ENCODE results near the gene NKD2. TPM values are rescaled to one million over a fixed set of nuclear protein-coding genes. Genes with fewer than 3 reads are reported as not detected.

The NKD2 gene
- total RNA-seq, 2 experiments from 2014 or later = 0.38 TPM

- H3K4me3 ChIP-seq (ENCODE audit: low read depth, low read length, poor library complexity, severe bottlenecking) = no peak overlapping the region
- ChIA-PET CTCF (ENCODE audit: unreplicated experiment) (no interaction called here), POLR2A (no interaction called here)
- no peak overlapping the region for H3K4me2 ChIP-seq (ENCODE audit: low read length)
- H4K20me1 ChIP-seq (ENCODE audit: insufficient read depth, low read length) = no peaks in the 10 kb centered on the region
- BruUV-seq (replicated peaks) = no TSS peak
- H3K36me3 ChIP-seq (ENCODE audit: insufficient read depth, low read length) = no peaks in the 10 kb centered on the region
- H3K9me2 ChIP-seq (ENCODE audit: insufficient read depth, low read length) = no peaks in the 10 kb centered on the region
- no peak overlapping the region for H3K27ac ChIP-seq (ENCODE audit: low read depth, low read length, poor library complexity, severe bottlenecking)
- intact Hi-C loops (cut with micrococcal nuclease; ENCODE audit: unreplicated experiment) = no loop called here
- H3K4me1 ChIP-seq (ENCODE audit: insufficient read depth, low read length, poor library complexity, severe bottlenecking) = no peaks in the 10 kb centered on the region
- no peaks in the 10 kb centered on the region for H3K79me2 ChIP-seq (ENCODE audit: insufficient read depth, low read depth, low read length)
- TF ChIP-seq EZH2phosphoT487 (IDR thresholded peaks at IDR 0.05; ENCODE audit: borderline replicate concordance, low read depth, low read length) (no peak), CTCF (conservative IDR thresholded peaks at IDR 0.05; ENCODE audit: low read length) (no peak)
- no peaks in the 10 kb centered on the region for H3K9me3 ChIP-seq (ENCODE audit: low read length)
- no peak for DNase-seq (ENCODE audit: low spot score)
- H2AFZ ChIP-seq (ENCODE audit: low read length) = no peak overlapping the region
Measured at GRCh38 chr5:1005904-1006655, 2.5 kb upstream of the NKD2 start.

DNA sequence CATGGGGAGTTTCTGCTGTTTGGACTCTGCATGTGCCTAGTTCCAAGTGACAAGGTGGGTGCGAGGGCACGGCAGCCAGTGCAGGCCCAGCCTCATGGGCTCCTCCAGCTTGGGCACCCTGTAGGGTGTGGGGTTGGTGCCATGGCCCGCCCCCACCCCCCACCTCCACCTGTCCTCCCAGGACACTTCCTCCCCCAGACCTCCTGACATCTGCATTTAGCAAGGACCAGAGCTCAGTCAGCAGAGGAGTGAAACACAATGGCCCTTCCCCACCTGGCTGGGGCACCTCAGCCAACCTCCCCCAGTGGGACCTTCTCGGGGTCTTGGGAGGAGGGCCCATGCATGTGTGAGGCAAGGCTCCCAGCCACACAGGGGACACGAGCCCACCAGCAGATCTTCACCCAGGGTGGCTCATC, 1.9 kb upstream of the NKD2 start:
- intact Hi-C loops (cut with micrococcal nuclease; ENCODE audit: unreplicated experiment) = no loop called here

More for the DNA sequence above, 1.9 kb upstream of the NKD2 start:
- H3K4me1 ChIP-seq (ENCODE audit: insufficient read depth, low read length, poor library complexity, severe bottlenecking) = no peaks in the 10 kb centered on the region
- no peaks in the 10 kb centered on the region for H4K20me1 ChIP-seq (ENCODE audit: insufficient read depth, low read length)
- ChIA-PET CTCF (ENCODE audit: unreplicated experiment) (interaction anchor here (0.6 kb wide), 1 partner anchor 170 kb away, joined by 3 read pairs; no protein-coding TSS in a partner anchor), POLR2A (no interaction called here)
- no peak for TF ChIP-seq CTCF (conservative IDR thresholded peaks at IDR 0.05; ENCODE audit: low read length)
- no peak for TF ChIP-seq EZH2phosphoT487 (IDR thresholded peaks at IDR 0.05; ENCODE audit: borderline replicate concordance, low read depth, low read length)
- no peaks in the 10 kb centered on the region for H3K9me2 ChIP-seq (ENCODE audit: insufficient read depth, low read length)
- no peak for DNase-seq (ENCODE audit: low spot score)
- H3K27ac ChIP-seq (ENCODE audit: low read depth, low read length, poor library complexity, severe bottlenecking) = no peak overlapping the region
- no peaks in the 10 kb centered on the region for H3K79me2 ChIP-seq (ENCODE audit: insufficient read depth, low read depth, low read length)
- no peaks in the 10 kb centered on the region for H3K36me3 ChIP-seq (ENCODE audit: insufficient read depth, low read length)
- no peak overlapping the region for H3K4me3 ChIP-seq (ENCODE audit: low read depth, low read length, poor library complexity, severe bottlenecking)
- no peaks in the 10 kb centered on the region for H3K9me3 ChIP-seq (ENCODE audit: low read length)
- H2AFZ ChIP-seq (ENCODE audit: low read length) = no peak overlapping the region
- H3K4me2 ChIP-seq (ENCODE audit: low read length) = no peak overlapping the region
- no TSS peak for BruUV-seq (replicated peaks)

All from OCI-LY7 (cell line).